Osteocyte (in vitro differentiated cells): ENCODE measurements around the gene DCAF5. TPM values are rescaled to one million over a fixed set of nuclear protein-coding genes. Genes with fewer than 3 reads are reported as not detected.

ENCODE experiments used
- DNase-seq: peaks from one replicate; pipeline ENCODE4 v3.0.0; 2021; ENCODE audit warnings: mixed read lengths; ENCODE audit not compliant: unreplicated experiment; ENCODE audit errors: extremely low spot score
- H3K27ac Mint-ChIP-seq: one replicate; pipeline ENCODE4 v1.8.0; 2021; ENCODE audit warnings: mild to moderate bottlenecking, mixed read lengths; ENCODE audit not compliant: unreplicated experiment
- H3K27me3 Mint-ChIP-seq: one replicate; pipeline ENCODE4 v1.8.0; 2021; ENCODE audit warnings: mixed read lengths; ENCODE audit not compliant: unreplicated experiment
- H3K36me3 Mint-ChIP-seq: one replicate; pipeline ENCODE4 v1.8.0; 2021; ENCODE audit warnings: mixed read lengths; ENCODE audit not compliant: unreplicated experiment
- H3K4me1 Mint-ChIP-seq: one replicate; pipeline ENCODE4 v1.8.0; 2021; ENCODE audit warnings: mixed read lengths; ENCODE audit not compliant: unreplicated experiment
- H3K4me3 Mint-ChIP-seq: one replicate; pipeline ENCODE4 v1.8.0; 2021; ENCODE audit warnings: mild to moderate bottlenecking, moderate library complexity, mixed read lengths; ENCODE audit not compliant: unreplicated experiment
- H3K9me3 Mint-ChIP-seq: one replicate; pipeline ENCODE4 v1.8.0; 2021; ENCODE audit warnings: mixed read lengths; ENCODE audit not compliant: unreplicated experiment
- total RNA-seq: library from RNA; stranded (reverse); gene quantifications from 2 replicates; pipeline ENCODE4 v1.2.1, GENCODE V29; 2021
- TF ChIP-seq, protein P1 (sequence below): fragments of 200-600 bp; sonication (generic); IDR thresholded peaks from 2 replicates; pipeline ENCODE4 v1.5.0; 2021; ENCODE audit warnings: antibody characterized with exemption, mild to moderate bottlenecking, moderate library complexity

The DCAF5 gene
- total RNA-seq, 1 donor from 2014 or later = 56.1 TPM

DNA sequence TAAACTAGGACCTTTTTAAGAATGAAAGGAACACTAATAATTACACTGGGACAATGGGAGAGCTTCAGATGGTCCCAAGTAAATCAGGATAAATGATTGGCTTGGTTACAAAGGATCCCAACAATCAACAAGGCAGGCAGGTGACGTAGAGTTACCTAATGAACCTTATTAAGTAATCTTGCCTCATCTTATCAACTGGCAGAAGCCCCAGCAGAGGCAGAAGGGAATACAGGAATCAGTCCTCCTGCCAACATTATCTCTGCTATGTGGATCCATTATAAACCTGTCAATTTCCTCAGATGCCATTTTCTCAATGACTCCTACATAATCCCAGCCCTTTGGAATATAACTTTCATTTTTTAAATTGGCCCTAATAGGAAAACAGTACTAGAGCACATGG is 11.4 kb downstream of the DCAF5 start:
- no peak for DNase-seq
- H3K9me3 Mint-ChIP-seq = no peaks in the 10 kb centered on the region
- no peak overlapping the region for H3K27ac Mint-ChIP-seq
- peaks cover 13% of the 10 kb centered on the region for H3K36me3 Mint-ChIP-seq
- no peak overlapping the region for H3K4me3 Mint-ChIP-seq
- peaks cover 23% of the 10 kb centered on the region for H3K4me1 Mint-ChIP-seq
- TF ChIP-seq, protein P1, sequence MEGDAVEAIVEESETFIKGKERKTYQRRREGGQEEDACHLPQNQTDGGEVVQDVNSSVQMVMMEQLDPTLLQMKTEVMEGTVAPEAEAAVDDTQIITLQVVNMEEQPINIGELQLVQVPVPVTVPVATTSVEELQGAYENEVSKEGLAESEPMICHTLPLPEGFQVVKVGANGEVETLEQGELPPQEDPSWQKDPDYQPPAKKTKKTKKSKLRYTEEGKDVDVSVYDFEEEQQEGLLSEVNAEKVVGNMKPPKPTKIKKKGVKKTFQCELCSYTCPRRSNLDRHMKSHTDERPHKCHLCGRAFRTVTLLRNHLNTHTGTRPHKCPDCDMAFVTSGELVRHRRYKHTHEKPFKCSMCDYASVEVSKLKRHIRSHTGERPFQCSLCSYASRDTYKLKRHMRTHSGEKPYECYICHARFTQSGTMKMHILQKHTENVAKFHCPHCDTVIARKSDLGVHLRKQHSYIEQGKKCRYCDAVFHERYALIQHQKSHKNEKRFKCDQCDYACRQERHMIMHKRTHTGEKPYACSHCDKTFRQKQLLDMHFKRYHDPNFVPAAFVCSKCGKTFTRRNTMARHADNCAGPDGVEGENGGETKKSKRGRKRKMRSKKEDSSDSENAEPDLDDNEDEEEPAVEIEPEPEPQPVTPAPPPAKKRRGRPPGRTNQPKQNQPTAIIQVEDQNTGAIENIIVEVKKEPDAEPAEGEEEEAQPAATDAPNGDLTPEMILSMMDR = no peak
- no peaks in the 10 kb centered on the region for H3K27me3 Mint-ChIP-seq

DNA sequence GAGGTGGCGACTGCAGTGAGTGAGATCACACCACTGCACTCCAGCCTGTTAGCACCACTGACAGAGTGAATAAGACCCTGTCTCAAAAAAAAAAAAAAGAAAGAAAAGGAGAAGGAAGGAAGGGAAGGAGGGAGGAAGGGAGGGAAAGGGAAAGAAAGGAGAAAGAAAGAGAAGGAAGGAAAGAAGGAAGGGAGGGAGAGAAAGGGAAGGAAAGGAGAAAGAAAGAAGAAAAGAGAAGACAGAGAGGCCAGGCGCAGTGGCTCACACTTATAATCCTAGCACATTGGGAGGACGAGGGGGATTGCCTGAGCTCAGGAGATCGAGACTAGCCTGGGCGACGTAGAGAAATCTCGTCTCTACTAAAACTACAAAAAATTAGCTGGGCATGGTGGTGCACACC is 13.2 kb downstream of the DCAF5 start:
- Mint-ChIP-seq H3K36me3 (peaks cover 10% of the 10 kb centered on the region), H3K27ac (no peak overlapping the region), H3K4me3 (no peak overlapping the region), H3K27me3 (no peaks in the 10 kb centered on the region), H3K4me1 (peaks cover 25% of the 10 kb centered on the region), H3K9me3 (no peaks in the 10 kb centered on the region)
- DNase-seq = no peak
- TF ChIP-seq, protein P1 = no peak

DNA sequence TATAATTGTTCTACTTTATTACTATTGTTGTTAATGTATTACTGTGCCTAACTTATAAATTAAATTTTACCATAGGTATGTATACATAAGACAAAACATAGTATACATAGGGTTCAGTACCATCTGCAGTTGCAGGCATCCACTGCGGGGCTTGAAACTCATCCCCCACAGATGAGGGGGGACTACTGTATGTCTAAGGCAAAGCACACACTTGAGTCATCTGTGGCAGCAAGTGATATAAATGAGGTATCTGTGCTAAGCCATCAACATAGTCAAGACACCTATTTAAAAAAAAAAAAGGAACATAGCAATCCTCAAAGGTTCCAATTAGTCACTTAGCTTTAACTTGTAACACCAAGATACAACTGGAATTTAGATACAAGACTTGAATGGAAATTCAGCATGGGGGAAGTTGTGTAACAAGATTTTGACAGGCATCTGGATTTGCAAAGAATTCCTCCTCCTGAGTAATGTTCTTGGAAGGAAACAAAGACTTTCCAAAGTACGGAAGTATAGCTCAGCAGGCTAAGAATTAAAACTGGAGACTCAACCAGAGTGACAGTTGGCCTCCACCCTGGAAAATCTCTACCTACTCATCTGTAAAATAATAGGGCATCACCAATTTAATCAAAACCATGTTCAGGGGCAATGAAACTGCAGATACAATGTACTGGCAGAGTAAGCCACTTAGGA is 14.9 kb downstream of the DCAF5 start:
- Mint-ChIP-seq H3K36me3 (peaks cover 10% of the 10 kb centered on the region), H3K4me1 (peaks cover 33% of the 10 kb centered on the region), H3K27ac (peak overlapping the region; percentile 61)

DNA sequence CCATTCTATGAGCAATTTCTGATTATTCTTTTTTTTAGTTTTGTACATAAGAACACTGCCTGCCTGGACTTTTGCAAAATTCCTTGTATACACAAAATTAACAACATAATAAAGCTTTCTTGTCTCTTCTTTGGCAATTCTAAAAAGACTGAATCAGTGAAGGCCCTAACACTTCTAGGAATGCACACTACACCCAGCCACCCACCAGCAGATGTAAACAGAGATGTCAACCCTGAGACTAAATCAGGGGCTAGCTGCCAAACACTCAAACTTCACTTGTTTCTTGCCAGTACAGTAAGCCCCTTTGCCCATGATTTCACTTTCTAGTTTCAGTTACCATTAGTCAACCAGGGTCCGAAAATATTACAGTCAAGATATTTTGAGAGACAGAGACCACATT is 15.5 kb downstream of the DCAF5 start:
- Mint-ChIP-seq H3K9me3 (no peaks in the 10 kb centered on the region), H3K36me3 (peaks cover 6% of the 10 kb centered on the region), H3K27me3 (no peaks in the 10 kb centered on the region), H3K4me3 (no peak overlapping the region), H3K4me1 (peaks cover 37% of the 10 kb centered on the region), H3K27ac (peak overlapping the region; percentile 2)
- TF ChIP-seq, protein P1 = no peak
- no peak for DNase-seq

More for the DNA sequence above, 14.9 kb downstream of the DCAF5 start:
- DNase-seq = no peak
- Mint-ChIP-seq H3K9me3 (no peaks in the 10 kb centered on the region), H3K27me3 (no peaks in the 10 kb centered on the region), H3K4me3 (no peak overlapping the region)
- TF ChIP-seq, protein P1 = no peak

DNA sequence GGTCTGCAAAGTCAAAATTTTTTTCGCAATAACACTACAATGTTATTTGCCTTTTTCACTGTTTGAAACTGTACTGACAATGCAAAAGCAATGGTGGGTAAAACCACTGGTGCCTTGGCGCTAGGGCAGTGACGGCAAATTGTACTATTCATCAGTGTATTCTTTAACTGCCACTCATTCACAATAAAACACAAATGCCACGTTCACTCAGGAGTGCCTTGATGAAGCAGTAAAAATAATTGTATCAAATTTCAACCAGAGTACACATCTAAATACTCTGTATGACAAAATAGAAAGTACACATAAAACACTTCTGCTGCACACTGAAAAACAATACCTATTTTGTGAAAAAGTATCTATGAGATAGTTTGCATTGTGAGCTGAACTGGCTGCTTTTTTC is 17.8 kb downstream of the DCAF5 start:
- H3K4me3 Mint-ChIP-seq = no peak overlapping the region

More for the DNA sequence above, 17.8 kb downstream of the DCAF5 start:
- H3K4me1 Mint-ChIP-seq = peaks cover 37% of the 10 kb centered on the region
- DNase-seq = no peak
- no peaks in the 10 kb centered on the region for H3K27me3 Mint-ChIP-seq
- TF ChIP-seq, protein P1 = no peak
- no peak overlapping the region for H3K27ac Mint-ChIP-seq
- peaks cover 6% of the 10 kb centered on the region for H3K36me3 Mint-ChIP-seq
- no peaks in the 10 kb centered on the region for H3K9me3 Mint-ChIP-seq
